Spleen (tissue), 11 donors: Measurements from ENCODE around the gene TOM1L2. TPM values are rescaled to one million over a fixed set of nuclear protein-coding genes. Genes with fewer than 3 reads are reported as not detected.

Experiments
- DNase-seq: peaks from one replicate; pipeline ENCODE4 v3.0.0-alpha.2; 2020
- H3K27ac ChIP-seq, 8 donors: fragments of 200-600 bp; sonication (generic) in 7 of 8; 1 replicate in 4 of 8; 2 replicates in 4 of 8; pipeline versions ENCODE4 v1.5.0 to v1.8.0; 2016 to 2021; ENCODE audit warnings: inconsistent platforms in 4 of 8, mild to moderate bottlenecking in 4 of 8, moderate library complexity in 1 of 8
- H3K27me3 ChIP-seq, 7 donors: fragments of 200-600 bp; sonication (generic) in 6 of 7; replicated peaks in 1 of 7; 1 replicate in 4 of 7; 2 replicates in 3 of 7; pipeline versions ENCODE4 v1.5.0 to v1.8.0; 2016 to 2021; ENCODE audit warnings: inconsistent platforms in 3 of 7, mild to moderate bottlenecking in 1 of 7
- H3K36me3 ChIP-seq, 6 donors: fragments of 200-600 bp; sonication (generic) in 5 of 6; 1 replicate in 4 of 6; 2 replicates in 2 of 6; pipeline versions ENCODE4 v1.5.0 to v1.8.0; 2016 to 2021; ENCODE audit warnings: inconsistent platforms in 2 of 6
- H3K4me1 ChIP-seq, 6 donors: fragments of 200-600 bp; sonication (generic) in 5 of 6; 1 replicate in 3 of 6; 2 replicates in 3 of 6; pipeline versions ENCODE4 v1.5.0 to v1.8.0; 2016 to 2021; ENCODE audit warnings: inconsistent platforms in 3 of 6
- H3K4me3 ChIP-seq, 8 donors: fragments of 200-600 bp; sonication (generic) in 7 of 8; 1 replicate in 4 of 8; 2 replicates in 4 of 8; pipeline versions ENCODE4 v1.5.0 to v1.8.0; 2016 to 2021; ENCODE audit warnings: inconsistent platforms in 4 of 8, mild to moderate bottlenecking in 4 of 8, moderate library complexity in 2 of 8
- H3K9me3 ChIP-seq, 8 donors: fragments of 200-600 bp; sonication (generic) in 7 of 8; 1 replicate in 4 of 8; 2 replicates in 4 of 8; pipeline versions ENCODE4 v1.5.0 to v1.8.0; 2016 to 2021; ENCODE audit warnings: inconsistent platforms in 4 of 8
- CTCF ChIP-seq, 11 experiments: fragments of 200-600 bp in 7 of 11; fragments of 450-650 bp in 4 of 11; sonication (generic) in 4 of 11; IDR thresholded peaks in 8 of 11; conservative IDR thresholded peaks in 3 of 11; 1 replicate in 7 of 11; 2 replicates in 4 of 11; pipeline versions ENCODE4 v1.4.0 to v1.8.0; 2016 to 2021; ENCODE audit warnings: antibody characterized with exemption in 11 of 11, inconsistent platforms in 4 of 11, mild to moderate bottlenecking in 1 of 11
- POLR2A ChIP-seq, 3 donors: fragments of 450-650 bp; IDR thresholded peaks; one replicate each; pipeline ENCODE4 v1.5.1; 2017; ENCODE audit warnings: antibody characterized with exemption in 3 of 3, mild to moderate bottlenecking in 1 of 3
- POLR2AphosphoS5 ChIP-seq, 3 donors: sonication (generic); formaldehyde crosslinking; IDR thresholded peaks; one replicate each; pipeline ENCODE4 v1.5.1; 2017; ENCODE audit warnings: antibody characterized with exemption in 3 of 3
- WGBS, 5 donors: extraction: QIAGEN DNeasy Blood & Tissue Kit in 3 of 5; methylation state at CpG; one replicate each; pipeline versions ENCODE4 v1.1.5 to v1.1.7; 2013 to 2018; 5-methylcytosine and 5-hydroxymethylcytosine counted together
- intact Hi-C: fragments of 100-400 bp; cut with DNase I; formaldehyde crosslinking; loops from one replicate; pipeline ENCODE4 v1.15.0; 2023; ENCODE audit warnings: low total_unique reads
- polyA plus RNA-seq, 3 donors: library from polyadenylated mRNA; stranded (reverse); fragments of 200-250 nt; gene quantifications; one replicate each; pipeline ENCODE4 v1.2.1, GENCODE V29; 2013
- total RNA-seq, 7 donors: library from RNA; depleted of rRNA in 3 of 7; stranded (reverse); fragments of >200 nt in 3 of 7; fragmentation: NEBNext Ultra II Directional in 4 of 7; extraction: Animal tissue kit (Norgen Biotek cat#: 25700) in 4 of 7; gene quantifications; one replicate each; pipeline versions ENCODE4 v1.1.0 to v1.2.1, GENCODE V29; 2016 to 2021
- donor health status: healthy with polysubstance abuse.
- donor health status: DM: no; HTN: no; CAD: no; lungs with moderate emphysema.
- donor health status: DM: no; HTN: no; CAD: no.
- donor health status: Bipolar disorder and iron deficiency.
- donor health status: healthy.
- donor health status: DM: no; HTN: no; CAD: no.
- donor health status: DM: yes; HTN: yes; CAD: no.

Gene TOM1L2
- total and polyA plus RNA-seq, 10 donors = 5.3 to 82.6 (median 53.6) TPM

- Histone ChIP-seq H3K4me1 (peaks cover 15 to 66% (median 31%) of the 10 kb centered on the region in 6 donors), H3K36me3 (peaks cover 0 to 73% (median 49%) of the 10 kb centered on the region in 6 donors), H3K27ac (no peak overlapping the region), H3K27me3 (no peaks in the 10 kb centered on the region), H3K9me3 (no peaks in the 10 kb centered on the region), H3K4me3 (no peak overlapping the region)
- TF ChIP-seq POLR2AphosphoS5 (IDR thresholded peaks at IDR 0.05) (no peak), CTCF (IDR thresholded peaks at IDR 0.05 in 8 of 11, conservative IDR thresholded peaks at IDR 0.05 in 3 of 11) (no peak), POLR2A (IDR thresholded peaks at IDR 0.05) (no peak)
- no peak for DNase-seq
- intact Hi-C loops = loop anchor here (10.0 kb wide), 1 partner anchor 97 kb away; no protein-coding TSS in a partner anchor
- 73 to 85% (median 80%) methylated on average over 9 to 10 of the region's 10 CpGs for WGBS, 5 donors
Observed at GRCh38 chr17:17818088-17818526, 154.1 kb downstream of the TOM1L2 start.

GRCh38 chr17:17817552-17817947 is 154.7 kb downstream of the TOM1L2 start:
- WGBS, 5 donors = 84 to 94% (median 93%) methylated on average over 8 to 10 of the region's 10 CpGs
- Histone ChIP-seq H3K9me3 (no peaks in the 10 kb centered on the region), H3K4me3 (no peak overlapping the region), H3K36me3 (peaks cover 0 to 78% (median 54%) of the 10 kb centered on the region in 6 donors), H3K4me1 (peaks cover 10 to 66% (median 27%) of the 10 kb centered on the region in 6 donors), H3K27ac (no peak overlapping the region), H3K27me3 (no peaks in the 10 kb centered on the region)
- no peak for DNase-seq
- TF ChIP-seq CTCF (IDR thresholded peaks at IDR 0.05 in 8 of 11, conservative IDR thresholded peaks at IDR 0.05 in 3 of 11) (no peak), POLR2AphosphoS5 (IDR thresholded peaks at IDR 0.05) (no peak), POLR2A (IDR thresholded peaks at IDR 0.05) (no peak)
- intact Hi-C loops = loop anchor here (10.0 kb wide), 1 partner anchor 97 kb away; no protein-coding TSS in a partner anchor

GRCh38 chr17:17816831-17817551 is 155.2 kb downstream of the TOM1L2 start:
- no peak for DNase-seq
- no peaks in the 10 kb centered on the region for H3K9me3 ChIP-seq
- H3K4me3 ChIP-seq = no peak overlapping the region
- H3K36me3 ChIP-seq = peaks cover 0 to 82% (median 56%) of the 10 kb centered on the region in 6 donors
- peaks cover 11 to 66% (median 28%) of the 10 kb centered on the region in 6 donors for H3K4me1 ChIP-seq
- no peak overlapping the region for H3K27ac ChIP-seq
- no peak for TF ChIP-seq CTCF (IDR thresholded peaks at IDR 0.05 in 8 of 11, conservative IDR thresholded peaks at IDR 0.05 in 3 of 11)
- peak in 1 of 3 donors; percentile 52 for TF ChIP-seq POLR2AphosphoS5 (IDR thresholded peaks at IDR 0.05)
- intact Hi-C loops = loop anchor here (10.0 kb wide), 1 partner anchor 98 kb away; no protein-coding TSS in a partner anchor
- no peaks in the 10 kb centered on the region for H3K27me3 ChIP-seq
- 91 to 95% (median 93%) methylated on average over 18 to 24 of the region's 24 CpGs for WGBS, 5 donors

- H3K4me1 ChIP-seq = peaks cover 14 to 66% (median 32%) of the 10 kb centered on the region in 6 donors
- no peak for DNase-seq
- WGBS, 5 donors = 93 to 98% (median 97%) methylated on average over 9 to 22 of the region's 22 CpGs
- H3K4me3 ChIP-seq = no peak overlapping the region
- H3K27me3 ChIP-seq = no peaks in the 10 kb centered on the region
- no peaks in the 10 kb centered on the region for H3K9me3 ChIP-seq
- H3K27ac ChIP-seq = no peak overlapping the region
- H3K36me3 ChIP-seq = peaks cover 0 to 89% (median 59%) of the 10 kb centered on the region in 6 donors
- intact Hi-C loops = loop anchor here (10.0 kb wide), 1 partner anchor 98 kb away; no protein-coding TSS in a partner anchor
- no peak for TF ChIP-seq POLR2A (IDR thresholded peaks at IDR 0.05)
- peak in 1 of 3 donors; percentile 60 for TF ChIP-seq POLR2AphosphoS5 (IDR thresholded peaks at IDR 0.05)
- no peak for TF ChIP-seq CTCF (IDR thresholded peaks at IDR 0.05 in 8 of 11, conservative IDR thresholded peaks at IDR 0.05 in 3 of 11)
Observed at GRCh38 chr17:17816240-17816814, 155.9 kb downstream of the TOM1L2 start.
